ENCODE results near the gene MEOX2. TPM values are rescaled to one million over a fixed set of nuclear protein-coding genes. Genes with fewer than 3 reads are reported as not detected.

Gene MEOX2
- total and polyA plus RNA-seq, 10 of the 15 experiments (the other 5 are each of a cell fraction or from before 2014, with no cell fraction given), result not detected

DNA sequence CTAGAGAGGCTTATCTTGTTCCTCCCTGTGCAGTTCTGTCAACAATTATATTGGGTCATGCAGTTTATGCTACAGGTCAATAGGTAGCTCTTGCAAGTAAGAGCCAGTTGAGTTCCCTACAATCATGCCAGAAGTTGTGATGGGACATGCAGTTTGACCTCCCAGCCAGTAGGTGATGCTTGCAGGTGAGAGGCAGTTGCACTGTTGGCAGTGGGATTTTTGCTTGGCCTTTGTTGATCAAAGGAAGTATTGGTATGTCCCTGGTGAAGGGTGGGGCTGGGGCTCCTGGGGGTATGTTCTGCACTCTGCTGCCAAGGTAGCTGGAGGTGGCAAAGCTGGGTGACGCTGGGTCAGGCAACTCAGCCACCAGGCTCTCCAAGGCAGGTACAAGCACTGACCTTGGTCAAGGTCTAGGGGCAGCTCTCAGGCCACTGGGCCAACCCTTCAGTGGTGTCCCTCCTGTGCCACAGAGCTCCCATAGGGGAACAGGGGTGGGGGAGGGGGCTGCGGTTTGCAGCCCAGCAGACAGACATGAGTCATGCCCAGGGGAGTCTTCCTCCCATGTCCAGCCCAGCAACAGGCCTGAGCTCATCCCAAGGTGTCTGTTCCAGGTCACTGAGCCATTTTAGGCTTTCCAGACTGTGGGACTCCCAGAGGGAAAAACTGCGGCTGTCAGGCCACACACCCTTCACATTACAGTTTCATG is 43.3 kb downstream of the MEOX2 start:
- Histone ChIP-seq H3K4me2 (ENCODE audit: control insufficient read depth, insufficient read depth) (no peak overlapping the region), H3K4me3 (no peak overlapping the region), H3K36me3 (ENCODE audit: control insufficient read depth in 2 of 2, insufficient read depth in 2 of 2, low read length in 1 of 2) (no peaks in the 10 kb centered on the region), H3K9ac (ENCODE audit: control insufficient read depth, insufficient read depth, low read length) (no peak overlapping the region), H3K27ac (ENCODE audit: control insufficient read depth, insufficient read depth) (no peak overlapping the region), H4K20me1 (ENCODE audit: control insufficient read depth, insufficient read depth) (no peaks in the 10 kb centered on the region), H3K27me3 (replicated peaks in 1 of 2; ENCODE audit: control insufficient read depth in 2 of 2, insufficient read depth in 2 of 2, low read length in 1 of 2) (no peaks in the 10 kb centered on the region), H2AFZ (ENCODE audit: control insufficient read depth, low read depth, low read length) (no peak overlapping the region), H3K9me3 (replicated peaks; ENCODE audit: control insufficient read depth, insufficient read depth, low read length) (no peaks in the 10 kb centered on the region), H3K79me2 (ENCODE audit: control insufficient read depth, insufficient read depth, low read length) (no peaks in the 10 kb centered on the region), H3K4me1 (ENCODE audit: control insufficient read depth, insufficient read depth, low read length) (no peaks in the 10 kb centered on the region)
- SMC1A ChIA-PET (ENCODE audit: uncharacterized antibody, unreplicated experiment), result interaction anchor here (1.5 to 2.2 kb wide), 2 partner anchors 12 to 81 kb away, joined by 3 to 7 read pairs; partner anchors contain the start of gene AGMO
- TF ChIP-seq NFYB (IDR thresholded peaks at IDR 0.05; ENCODE audit: insufficient read depth, low read depth, low read length), result no peak
- TF ChIP-seq ATF7 (IDR thresholded peaks at IDR 0.05; ENCODE audit: low read depth), result no peak
- TF ChIP-seq, protein P1, sequence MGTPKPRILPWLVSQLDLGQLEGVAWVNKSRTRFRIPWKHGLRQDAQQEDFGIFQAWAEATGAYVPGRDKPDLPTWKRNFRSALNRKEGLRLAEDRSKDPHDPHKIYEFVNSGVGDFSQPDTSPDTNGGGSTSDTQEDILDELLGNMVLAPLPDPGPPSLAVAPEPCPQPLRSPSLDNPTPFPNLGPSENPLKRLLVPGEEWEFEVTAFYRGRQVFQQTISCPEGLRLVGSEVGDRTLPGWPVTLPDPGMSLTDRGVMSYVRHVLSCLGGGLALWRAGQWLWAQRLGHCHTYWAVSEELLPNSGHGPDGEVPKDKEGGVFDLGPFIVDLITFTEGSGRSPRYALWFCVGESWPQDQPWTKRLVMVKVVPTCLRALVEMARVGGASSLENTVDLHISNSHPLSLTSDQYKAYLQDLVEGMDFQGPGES (IDR thresholded peaks at IDR 0.05), result no peak
- TF ChIP-seq TBL1XR1 (IDR thresholded peaks at IDR 0.05; ENCODE audit: low read depth, low read length), result no peak
- no peak for TF ChIP-seq POU2F2 (IDR thresholded peaks at IDR 0.05; ENCODE audit: borderline replicate concordance, low read depth, low read length)
- TF ChIP-seq, protein P2, sequence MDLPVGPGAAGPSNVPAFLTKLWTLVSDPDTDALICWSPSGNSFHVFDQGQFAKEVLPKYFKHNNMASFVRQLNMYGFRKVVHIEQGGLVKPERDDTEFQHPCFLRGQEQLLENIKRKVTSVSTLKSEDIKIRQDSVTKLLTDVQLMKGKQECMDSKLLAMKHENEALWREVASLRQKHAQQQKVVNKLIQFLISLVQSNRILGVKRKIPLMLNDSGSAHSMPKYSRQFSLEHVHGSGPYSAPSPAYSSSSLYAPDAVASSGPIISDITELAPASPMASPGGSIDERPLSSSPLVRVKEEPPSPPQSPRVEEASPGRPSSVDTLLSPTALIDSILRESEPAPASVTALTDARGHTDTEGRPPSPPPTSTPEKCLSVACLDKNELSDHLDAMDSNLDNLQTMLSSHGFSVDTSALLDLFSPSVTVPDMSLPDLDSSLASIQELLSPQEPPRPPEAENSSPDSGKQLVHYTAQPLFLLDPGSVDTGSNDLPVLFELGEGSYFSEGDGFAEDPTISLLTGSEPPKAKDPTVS (IDR thresholded peaks at IDR 0.05; ENCODE audit: low read depth, low read length), result no peak
- no peak for TF ChIP-seq MEF2B (IDR thresholded peaks at IDR 0.05; ENCODE audit: partially characterized antibody, poor library complexity, severe bottlenecking)
- no peak for TF ChIP-seq POLR2AphosphoS5 (IDR thresholded peaks at IDR 0.05; ENCODE audit: low read length)
- no peak for TF ChIP-seq NFIC (IDR thresholded peaks at IDR 0.05; ENCODE audit: low read depth, low read length)
- TF ChIP-seq, protein P3, sequence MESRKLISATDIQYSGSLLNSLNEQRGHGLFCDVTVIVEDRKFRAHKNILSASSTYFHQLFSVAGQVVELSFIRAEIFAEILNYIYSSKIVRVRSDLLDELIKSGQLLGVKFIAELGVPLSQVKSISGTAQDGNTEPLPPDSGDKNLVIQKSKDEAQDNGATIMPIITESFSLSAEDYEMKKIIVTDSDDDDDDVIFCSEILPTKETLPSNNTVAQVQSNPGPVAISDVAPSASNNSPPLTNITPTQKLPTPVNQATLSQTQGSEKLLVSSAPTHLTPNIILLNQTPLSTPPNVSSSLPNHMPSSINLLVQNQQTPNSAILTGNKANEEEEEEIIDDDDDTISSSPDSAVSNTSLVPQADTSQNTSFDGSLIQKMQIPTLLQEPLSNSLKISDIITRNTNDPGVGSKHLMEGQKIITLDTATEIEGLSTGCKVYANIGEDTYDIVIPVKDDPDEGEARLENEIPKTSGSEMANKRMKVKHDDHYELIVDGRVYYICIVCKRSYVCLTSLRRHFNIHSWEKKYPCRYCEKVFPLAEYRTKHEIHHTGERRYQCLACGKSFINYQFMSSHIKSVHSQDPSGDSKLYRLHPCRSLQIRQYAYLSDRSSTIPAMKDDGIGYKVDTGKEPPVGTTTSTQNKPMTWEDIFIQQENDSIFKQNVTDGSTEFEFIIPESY (IDR thresholded peaks at IDR 0.05), result no peak
- no peak for TF ChIP-seq SUPT20H (IDR thresholded peaks at IDR 0.05; ENCODE audit: borderline replicate concordance, control insufficient read depth, low read depth, low read length)
- TF ChIP-seq CHD2 (IDR thresholded peaks at IDR 0.05; ENCODE audit: borderline replicate concordance, low read depth, low read length), result no peak
- TF ChIP-seq, protein P4, sequence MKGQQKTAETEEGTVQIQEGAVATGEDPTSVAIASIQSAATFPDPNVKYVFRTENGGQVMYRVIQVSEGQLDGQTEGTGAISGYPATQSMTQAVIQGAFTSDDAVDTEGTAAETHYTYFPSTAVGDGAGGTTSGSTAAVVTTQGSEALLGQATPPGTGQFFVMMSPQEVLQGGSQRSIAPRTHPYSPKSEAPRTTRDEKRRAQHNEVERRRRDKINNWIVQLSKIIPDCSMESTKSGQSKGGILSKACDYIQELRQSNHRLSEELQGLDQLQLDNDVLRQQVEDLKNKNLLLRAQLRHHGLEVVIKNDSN (IDR thresholded peaks at IDR 0.05; ENCODE audit: borderline replicate concordance, extremely low read length, insufficient read depth, low read depth, low read length), result no peak
- CTCF ChIA-PET, result no interaction called here
- in situ Hi-C loops (cut with MboI) (no loop called here), intact Hi-C loops (cut with micrococcal nuclease; ENCODE audit: unreplicated experiment) (no loop called here)
- no peak for DNase-seq (ENCODE audit: low read depth, low spot score)
- RAD21 ChIA-PET (ENCODE audit: unreplicated experiment), result interaction anchor here (1.1 kb wide), 1 partner anchor 78 kb away, joined by 3 read pairs; no protein-coding TSS in a partner anchor
- POLR2A ChIA-PET, result no interaction called here
- ATAC-seq, result no peak; the same call in 1 of the 3 replicates
- no TSS peak for BruUV-seq (replicated peaks)
- WGBS (ENCODE audit: insufficient coverage, insufficient replicate concordance, low lambda C conversion rate, missing lambda C conversion rate), result 48% methylated on average over 3 of the region's 3 CpGs
- no peak for FAIRE-seq

All from GM12878 (cell line).